Esophagus mucosa (tissue), 1 donor: ENCODE data around the gene GSTM1. TPM values are rescaled to one million over a fixed set of nuclear protein-coding genes. Genes with fewer than 3 reads are reported as not detected.
"Not testable (repeated sequence)": the region's sequence is repeated elsewhere in the genome, so short reads cannot be mapped to it uniquely, and the experiment has no call there.

ENCODE experiments used
- ATAC-seq: fragments of 200-7000 bp; cut with Tn5 transposase; one replicate; pipeline ENCODE4 v1.9.1; 2020
- total RNA-seq: library from RNA; stranded (reverse); gene quantifications from one replicate; pipeline ENCODE4 v1.2.4, GENCODE V29; 2023
- donor health status: DM: yes; HTN: yes; CAD: no.

GSTM1 gene
- total RNA-seq, 1 donor from 2014 or later, result not detected

DNA sequence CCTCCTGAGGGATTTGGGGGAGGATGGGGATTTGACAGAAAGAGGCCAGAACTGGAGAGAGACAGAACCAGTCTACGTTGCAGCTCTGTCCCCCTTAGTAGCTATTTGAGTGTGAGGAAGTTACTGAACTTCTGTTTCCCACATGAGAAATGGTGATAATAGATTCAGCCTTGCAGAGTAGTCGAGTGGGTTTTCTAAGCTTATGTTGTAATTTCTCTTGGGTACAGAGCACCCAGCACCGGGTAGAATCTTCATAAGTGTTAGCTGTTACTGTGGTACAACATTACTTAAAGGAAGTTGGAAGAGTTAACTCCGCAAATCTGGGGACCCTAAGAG lies 27.0 kb upstream of the GSTM1 start:
- not testable (repeated sequence) for ATAC-seq

DNA sequence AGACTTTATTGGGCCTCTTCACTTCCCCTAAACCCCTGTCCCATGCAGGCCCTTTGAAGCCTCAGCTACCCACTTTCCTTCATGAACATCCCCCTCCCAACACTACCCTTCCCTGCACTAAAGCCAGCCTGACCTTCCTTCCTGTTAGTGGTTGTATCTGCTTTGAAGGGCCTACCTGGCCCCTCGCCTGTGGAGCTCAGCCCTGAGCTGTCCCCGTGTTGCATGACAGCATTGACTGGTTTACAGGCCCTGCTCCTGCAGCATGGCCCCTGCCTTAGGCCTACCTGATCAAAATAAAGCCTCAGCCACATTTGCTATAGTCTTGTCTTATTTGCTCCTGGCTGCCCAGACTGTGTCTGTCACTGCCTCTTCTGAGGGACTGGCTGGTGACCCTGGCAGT lies 26.2 kb upstream of the GSTM1 start:
- no peak for ATAC-seq

DNA sequence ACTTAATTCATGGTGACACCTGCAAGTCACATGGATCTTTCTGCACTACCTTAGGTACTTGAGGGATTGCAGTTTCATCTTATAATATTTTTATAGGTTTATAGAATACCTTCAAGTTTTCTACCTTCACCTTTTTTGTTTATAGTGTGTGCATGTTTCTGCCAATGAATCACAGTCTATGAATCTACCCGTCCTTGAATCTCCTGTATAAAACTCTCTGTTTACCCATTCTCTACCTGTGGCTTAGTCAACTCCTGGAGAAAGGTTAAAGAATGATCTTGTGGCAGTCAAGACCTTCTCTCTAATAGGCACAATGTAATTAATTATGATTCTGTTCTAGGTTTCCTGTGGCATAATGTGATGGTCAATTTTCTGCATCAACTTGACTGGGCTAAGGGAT lies 22.9 kb upstream of the GSTM1 start:
- ATAC-seq, result no peak

DNA sequence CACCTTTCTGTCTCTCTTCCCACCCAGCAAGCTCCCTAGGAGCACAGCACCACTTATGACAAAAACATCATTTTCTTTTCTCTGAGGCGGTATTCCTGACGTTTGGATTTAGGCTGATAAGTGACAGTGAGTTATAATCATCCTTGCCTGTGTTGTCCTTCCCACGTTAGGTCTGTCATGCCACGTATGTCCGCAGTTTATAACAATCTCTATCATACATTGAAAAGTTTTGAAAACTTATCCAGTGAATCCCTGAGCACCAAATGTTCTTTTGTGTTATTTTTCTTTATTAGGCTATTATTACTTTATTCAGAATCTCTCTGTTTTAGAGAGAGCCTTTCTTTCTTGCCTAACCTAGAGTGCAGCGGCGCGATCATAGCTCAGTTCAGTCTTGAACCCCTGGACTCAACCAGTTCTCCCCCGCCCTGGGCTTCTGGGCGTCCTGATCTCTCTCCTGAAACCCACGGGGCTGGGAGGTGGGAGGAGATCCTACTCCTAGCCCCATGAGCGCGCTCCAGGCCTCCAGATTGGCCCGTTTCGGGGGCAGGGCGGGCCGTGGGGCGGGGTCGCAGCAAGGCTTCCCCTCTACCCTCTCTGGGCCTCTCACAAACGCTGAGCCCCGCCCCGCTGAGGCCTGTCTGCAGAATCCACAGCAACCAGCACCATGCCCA lies 20.0 kb upstream of the GSTM1 start, which contains the start of gene GSTM2:
Gene GSTM2, plus strand, starts transcription at position 606 of the 671 bp plus-strand sequence. Its CDS starts 59 bp downstream, at position 665.
- ATAC-seq, result peak; percentile 97

DNA sequence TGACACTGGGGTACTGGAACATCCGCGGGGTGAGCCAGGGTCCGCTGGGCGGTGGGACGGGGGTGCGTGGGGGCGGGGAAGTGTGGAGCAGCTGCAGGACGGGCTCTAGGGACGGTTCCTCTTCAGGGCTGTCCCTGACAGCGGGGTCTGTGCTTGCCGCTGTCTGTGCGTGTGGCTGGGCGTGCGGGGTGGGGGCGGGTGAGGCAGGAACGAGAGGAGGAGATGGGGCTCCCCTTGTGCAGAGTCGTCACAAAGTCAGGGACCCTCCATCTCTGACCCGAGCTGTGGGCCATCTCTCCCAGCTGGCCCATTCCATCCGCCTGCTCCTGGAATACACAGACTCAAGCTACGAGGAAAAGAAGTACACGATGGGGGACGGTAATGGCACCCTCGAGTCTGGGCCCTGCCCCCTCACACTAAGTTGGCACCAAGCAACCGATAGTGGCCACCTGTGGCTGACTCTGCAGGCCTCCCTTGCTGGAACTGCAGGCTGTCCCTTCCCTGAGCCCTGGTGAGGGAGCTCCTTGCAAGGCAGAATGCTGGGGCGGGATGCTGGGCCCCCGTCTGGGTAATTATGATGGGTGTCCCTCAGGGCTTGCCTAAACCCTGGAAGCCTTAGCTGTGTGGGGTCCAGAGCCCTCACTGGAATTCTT lies 19.4 kb upstream of the GSTM1 start:
- peak; percentile 25 for ATAC-seq

DNA sequence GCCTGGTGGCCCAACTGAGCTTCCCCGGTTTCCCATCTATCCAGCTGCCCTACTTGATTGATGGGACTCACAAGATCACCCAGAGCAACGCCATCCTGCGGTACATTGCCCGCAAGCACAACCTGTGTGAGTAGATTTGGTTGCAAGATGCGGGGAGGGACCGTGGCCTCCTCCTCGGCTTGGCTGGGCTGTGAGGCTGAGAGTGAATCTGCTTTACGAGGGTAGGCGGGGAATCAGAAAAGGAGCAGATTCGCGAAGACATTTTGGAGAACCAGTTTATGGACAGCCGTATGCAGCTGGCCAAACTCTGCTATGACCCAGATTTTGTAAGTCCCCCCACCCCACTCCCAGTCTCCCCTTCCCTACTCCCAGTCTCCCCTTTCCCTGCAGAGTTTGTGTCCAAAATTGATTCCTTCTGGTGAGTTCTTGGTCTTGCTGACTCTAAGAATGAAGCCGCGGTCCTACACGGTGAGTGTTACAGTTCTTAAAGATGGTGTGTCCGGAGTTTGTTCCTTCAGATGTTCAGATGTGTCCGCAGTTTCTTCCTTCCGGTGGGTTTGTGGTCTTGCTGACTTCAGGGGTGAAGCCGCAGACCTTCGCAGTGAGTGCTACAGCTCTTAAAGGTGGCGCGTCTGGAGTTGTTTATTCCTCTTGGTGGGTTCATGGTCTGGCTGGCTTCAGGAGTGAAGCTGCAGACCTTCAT lies 18.2 kb upstream of the GSTM1 start:
- no peak for ATAC-seq

DNA sequence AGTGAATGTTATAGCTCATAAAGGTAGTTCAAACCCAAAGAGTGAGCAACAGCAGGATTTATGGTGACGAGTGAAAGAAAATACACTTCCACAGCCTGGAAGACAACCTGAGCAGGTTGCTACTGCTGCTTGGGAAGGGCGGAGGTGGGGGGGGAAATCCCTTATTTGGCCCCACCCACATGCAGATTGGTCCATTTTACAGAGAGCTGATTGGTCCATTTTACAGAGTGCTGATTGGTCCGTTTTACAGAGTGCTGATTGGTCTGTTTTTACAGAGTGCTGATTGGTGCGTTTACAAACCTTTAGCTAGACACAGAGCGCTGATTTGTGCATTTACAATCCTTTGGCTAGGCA lies 17.7 kb upstream of the GSTM1 start:
- not testable (repeated sequence) for ATAC-seq

DNA sequence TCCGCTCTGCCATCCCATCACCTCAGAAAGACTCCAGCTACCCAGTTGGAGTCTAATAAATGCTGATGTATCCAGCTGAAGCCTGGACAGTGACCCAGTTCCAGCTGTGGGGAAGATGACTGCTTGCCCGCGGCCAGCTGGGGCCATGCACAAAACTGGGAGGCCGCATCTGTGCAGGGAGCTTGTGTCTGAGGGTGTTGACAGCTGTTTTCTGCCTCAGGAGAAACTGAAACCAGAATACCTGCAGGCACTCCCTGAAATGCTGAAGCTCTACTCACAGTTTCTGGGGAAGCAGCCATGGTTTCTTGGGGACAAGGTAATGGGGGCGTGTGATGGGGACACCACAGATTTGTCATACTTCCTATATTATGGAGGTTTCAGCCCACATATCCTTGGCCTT lies 16.6 kb upstream of the GSTM1 start:
- no peak for ATAC-seq

DNA sequence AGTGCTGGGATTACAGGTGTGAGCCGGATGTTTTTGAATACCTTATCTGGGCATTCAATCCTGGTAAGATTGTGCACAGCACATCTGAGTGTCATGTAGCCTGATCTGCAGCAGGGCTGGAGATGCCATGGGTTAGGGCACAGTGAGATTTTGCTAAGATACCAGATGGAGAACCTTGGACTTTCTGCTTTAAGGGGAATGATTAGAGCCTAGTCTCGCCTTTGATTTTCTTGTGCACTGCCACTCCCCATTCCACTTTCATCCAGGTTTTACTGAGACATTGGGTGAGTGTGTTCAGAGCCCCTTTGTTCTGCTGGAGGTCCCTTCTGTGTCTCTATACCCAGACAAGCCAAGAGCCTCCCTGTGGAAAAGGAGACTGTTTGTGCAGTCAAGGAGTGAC lies 13.8 kb upstream of the GSTM1 start:
- ATAC-seq, result not testable (repeated sequence)

DNA sequence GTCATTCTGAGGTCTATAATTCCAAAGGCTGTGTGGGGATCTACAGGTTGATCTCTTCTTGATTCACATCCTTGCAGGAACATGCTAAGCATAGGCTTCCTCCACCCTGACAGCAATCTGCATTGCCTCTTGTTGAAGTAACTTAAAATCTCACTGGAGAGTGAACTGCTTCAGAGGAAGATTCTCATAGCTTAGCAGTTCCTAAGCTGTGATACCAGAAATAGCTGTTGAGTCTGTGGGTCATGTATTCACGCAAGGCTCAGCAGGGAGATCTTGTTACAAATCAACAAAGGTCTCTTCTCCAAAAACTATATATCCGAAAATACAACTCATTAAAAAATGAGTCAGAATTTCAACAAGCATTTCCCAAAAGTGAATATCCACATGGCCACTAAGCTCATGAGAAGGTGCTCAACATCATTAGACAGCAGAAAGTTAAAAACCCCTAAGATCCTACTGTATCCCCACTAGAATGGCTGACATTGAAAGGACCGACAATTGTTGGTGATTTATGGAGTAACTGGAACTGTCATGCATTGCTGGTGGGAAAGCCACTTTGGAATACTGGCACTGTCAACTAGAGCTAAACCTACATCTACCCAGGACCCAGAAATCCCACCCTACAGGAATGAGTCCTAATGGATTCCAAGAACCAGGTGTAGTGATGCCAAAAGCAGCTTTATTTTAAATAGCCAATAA lies 10.8 kb upstream of the GSTM1 start:
- not testable (repeated sequence) for ATAC-seq

DNA sequence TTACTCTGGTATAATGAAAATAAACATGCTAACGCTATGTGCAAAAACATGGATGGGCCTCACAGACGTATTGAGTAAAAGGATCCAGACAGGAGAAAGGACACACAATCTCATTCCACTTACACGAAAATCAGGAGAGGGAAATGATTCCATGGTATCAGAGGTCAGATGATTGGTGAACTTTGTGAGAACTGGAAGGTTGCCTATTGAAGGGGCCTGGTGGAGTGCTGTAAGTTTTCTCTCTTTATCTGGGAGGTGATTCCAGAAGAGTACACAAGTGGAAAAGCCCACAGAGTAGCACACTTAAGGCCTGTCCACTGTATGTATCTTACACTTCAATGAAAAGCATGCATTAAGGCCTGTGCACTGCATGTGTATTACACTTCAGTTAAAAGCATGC lies 10.2 kb upstream of the GSTM1 start:
- ATAC-seq, result no peak

DNA sequence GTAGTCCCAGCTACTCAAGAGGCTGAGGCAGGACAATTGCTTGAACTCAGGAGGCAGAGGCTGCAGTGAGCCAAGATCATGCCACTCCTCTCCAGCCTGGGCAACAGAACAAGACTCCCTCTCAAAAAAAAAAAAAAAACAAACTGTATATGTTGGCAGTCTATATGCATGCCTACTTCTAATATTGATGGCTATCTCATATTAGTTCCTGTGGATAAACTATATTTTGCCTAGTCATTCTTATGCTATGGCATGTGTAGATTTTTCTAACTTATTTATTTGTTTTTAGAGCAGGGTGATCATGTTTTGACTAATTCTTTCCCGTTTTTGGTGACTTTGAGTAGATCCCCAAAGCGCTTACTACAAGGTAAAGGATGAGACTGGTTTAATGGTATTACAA lies 9.0 kb upstream of the GSTM1 start:
- ATAC-seq, result not testable (repeated sequence)

DNA sequence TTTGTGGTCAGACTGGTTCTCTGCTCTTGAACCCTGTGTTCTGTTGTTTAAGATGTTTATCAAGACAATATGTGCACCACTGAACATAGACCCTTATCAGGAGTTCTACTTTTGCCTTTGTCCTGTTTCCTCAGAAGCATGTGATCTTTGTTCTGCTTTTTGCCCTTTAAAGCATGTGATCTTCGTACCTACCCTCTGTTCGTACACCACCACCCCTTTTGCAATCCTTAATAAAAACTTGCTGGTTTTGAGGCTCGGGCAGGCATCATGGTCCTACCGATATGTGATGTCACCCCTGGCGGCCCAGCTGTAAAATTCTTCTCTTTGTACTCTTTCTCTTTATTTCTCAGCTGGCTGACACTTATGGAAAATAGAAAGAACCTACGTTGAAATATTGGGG lies 2.8 kb upstream of the GSTM1 start:
- ATAC-seq, result not testable (repeated sequence)

DNA sequence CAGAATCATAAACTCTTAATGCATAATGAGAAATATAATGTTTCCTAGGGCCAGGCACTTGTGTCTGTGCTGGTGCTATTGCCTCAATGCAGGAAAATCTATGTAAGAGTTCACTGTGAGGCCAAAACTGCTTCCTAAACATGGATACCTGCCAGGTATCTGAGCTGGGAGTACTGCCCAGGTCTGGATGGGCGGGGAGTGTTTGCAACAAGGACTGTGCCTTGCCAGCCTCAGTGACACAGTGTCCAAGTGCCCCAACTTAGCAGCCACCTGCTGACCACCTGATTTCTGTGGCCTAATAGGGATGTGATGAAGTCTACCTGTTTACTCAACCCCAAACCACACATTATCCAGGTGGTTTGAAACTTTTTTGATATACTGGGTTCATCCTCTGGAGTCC lies 2.2 kb upstream of the GSTM1 start:
- not testable (repeated sequence) for ATAC-seq

DNA sequence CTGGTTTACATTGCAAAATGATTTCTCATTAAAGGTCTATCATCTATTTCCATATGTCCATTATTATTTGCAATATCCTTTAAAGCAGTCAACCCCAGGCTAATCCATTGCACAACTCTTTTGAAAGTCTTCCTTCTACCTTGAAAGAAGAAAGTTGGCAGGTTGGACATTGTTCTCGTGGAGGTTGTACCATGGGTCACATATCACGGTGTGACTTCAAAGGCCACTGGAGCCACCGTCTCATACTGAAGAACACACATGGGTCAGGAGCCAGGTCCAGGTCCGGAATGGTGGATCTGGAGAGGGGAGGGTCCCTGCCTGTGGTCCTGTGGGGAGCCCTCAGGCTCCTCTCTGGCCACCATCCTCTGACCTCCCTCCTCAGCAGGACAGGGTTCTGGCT lies 1.7 kb upstream of the GSTM1 start:
- not testable (repeated sequence) for ATAC-seq

DNA sequence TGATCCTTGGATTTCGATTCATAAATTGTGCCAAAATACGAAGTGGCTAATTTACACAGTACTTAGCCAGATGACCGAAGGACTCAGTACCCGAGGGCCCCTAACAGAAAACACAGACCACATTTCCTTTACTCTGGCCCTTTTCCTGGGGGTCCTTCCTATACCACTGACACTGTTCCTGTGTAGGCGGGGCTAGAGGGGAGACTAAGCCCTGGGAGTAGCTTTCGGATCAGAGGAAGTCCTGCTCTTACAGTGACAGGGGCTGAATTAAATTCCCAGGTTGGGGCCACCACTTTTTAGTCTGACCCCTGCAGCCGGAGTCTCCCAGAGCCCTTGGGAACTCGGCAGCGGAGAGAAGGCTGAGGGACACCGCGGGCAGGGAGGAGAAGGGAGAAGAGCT lies 508 bp upstream of the GSTM1 start:
- ATAC-seq, result not testable (repeated sequence)

DNA sequence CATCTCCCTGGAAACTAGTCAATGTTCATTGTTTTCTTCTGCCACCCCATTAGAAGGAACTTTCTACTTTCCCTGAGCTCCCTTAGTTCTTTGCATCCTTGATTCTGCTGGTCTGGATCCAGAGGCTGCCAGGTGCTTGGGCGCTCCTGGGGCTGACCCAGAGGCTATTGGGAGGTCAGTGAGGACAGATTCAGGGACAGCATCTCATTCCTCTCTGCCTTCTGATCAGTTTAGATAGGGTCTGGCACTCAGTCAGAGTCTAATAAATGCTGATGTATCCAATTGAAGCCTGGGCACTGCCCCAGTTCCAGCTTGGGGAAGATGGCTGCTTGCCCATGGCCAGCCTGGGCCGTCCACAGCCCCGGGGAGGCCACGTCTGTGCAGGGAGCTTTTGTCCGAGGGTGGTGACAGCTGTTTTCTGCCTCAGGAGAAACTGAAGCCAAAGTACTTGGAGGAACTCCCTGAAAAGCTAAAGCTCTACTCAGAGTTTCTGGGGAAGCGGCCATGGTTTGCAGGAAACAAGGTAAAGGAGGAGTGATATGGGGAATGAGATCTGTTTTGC lies 2.3 kb downstream of the GSTM1 start:
- no peak for ATAC-seq

DNA sequence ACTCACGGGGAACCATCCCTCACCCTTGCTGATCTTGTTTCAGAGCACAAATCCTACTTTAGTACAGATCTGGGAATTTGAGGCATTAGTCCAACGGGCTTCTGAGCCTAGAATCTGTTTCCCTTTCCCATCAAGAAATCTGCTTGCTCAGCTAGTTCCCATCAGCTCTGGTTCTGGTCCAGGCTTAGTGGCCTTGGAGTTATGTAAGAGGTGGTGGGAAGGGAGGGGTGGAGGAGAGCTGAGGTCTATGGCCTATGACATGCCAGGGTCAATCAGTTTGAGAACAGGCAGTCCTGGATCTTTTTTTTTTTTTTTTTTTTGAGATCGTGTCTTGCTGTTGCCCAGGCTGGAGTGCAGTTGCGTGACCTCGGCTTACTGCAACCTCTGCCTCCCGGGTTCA lies 4.1 kb downstream of the GSTM1 start:
- ATAC-seq, result no peak

DNA sequence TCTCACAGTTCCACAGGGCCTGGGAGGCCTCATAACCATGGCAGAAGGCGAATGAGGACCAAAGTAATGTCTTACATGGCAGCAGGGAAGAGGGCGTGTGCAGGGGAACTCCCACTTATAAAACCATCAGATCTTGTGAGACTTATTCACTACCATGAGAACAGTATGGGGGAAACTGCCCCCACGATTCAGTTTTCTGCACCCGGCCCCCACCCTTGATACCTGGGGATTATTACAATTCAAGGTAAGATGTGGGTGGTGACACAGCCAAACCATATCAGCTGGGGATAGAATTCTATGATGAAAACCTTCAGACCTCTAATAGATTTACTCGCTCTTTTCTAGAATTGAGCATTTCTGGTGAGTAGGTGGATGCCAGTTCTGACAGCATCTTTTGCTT lies 6.8 kb downstream of the GSTM1 start:
- not testable (repeated sequence) for ATAC-seq

DNA sequence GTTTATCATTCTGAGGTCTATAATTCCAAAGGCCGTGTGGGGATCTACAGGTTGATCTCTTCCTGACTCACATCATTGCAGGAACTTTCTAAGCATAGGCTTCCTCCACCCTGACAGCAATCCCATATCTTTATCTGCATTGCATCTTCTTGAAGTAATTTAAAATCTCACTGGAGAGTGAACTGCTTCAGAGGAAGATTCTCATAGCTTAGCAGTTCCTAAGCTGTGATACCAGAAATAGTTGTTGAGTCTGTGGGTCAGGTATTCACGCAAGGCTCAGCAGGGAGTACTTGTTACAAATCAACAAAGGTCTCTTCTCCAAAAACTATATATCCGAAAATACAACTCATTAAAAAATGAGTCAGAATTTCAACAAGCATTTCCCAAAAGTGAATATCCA lies 7.5 kb downstream of the GSTM1 start:
- ATAC-seq, result not testable (repeated sequence)

DNA sequence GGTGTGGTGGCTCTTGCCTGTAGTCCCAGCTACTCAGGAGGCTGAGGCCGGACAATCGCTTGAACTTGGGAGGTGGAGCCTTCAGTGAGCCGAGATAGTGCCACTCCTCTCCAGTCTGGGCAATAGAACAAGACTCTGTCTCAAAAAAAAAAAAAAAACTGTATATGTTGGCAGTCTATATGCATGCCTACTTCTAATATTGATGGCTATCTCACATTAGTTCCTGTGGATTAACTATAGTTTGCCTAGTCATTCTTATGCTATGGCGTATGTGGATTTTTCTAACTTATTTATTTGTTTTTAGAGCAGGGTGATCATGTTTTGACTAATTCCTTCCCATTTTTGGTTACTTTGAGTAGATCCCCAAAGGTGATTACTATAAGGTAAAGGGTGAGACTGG lies 9.4 kb downstream of the GSTM1 start:
- ATAC-seq, result no peak

DNA sequence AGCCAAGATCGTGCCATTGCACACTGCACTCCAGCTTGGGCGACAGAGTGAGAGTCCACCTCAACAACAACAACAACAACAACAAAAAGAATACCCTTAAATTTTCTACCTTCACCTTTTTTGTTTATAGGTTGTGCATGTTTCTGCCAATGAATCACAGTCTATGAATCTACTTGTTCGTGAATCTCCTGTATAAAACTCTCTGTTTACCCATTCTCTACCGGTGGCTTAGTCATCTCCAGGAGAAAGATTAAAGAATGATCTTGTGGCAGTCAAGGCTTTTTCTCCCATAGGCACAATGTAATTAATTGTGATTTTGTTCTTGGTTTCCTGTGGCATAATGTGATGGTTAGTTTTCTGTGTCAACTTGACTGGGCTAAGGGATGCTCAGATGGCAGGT lies 10.2 kb downstream of the GSTM1 start:
- not testable (repeated sequence) for ATAC-seq

DNA sequence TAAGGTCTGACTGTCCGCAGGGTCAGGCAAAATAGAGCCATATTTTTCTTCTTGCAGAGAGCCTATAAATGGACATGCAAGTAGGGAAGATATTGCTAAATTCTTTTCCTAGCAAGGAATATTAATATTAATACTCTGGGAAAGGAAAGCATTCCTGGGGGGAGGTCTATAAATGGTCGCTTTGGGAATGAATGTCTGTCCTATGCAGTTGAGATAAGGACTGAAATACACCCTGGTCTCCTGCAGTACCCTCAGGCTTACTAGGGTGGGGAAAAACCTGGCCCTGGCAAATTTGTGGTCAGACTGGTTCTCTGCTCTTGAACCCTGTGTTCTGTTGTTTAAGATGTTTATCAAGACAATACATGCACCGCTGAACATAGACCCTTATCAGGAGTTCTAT lies 15.3 kb downstream of the GSTM1 start:
- ATAC-seq, result not testable (repeated sequence)
